Endothelial cell (in vitro differentiated cells): ENCODE results near the gene SLC44A4. TPM values are rescaled to one million over a fixed set of nuclear protein-coding genes. Genes with fewer than 3 reads are reported as not detected.

ENCODE experiments used
- DNase-seq: peaks from one replicate; pipeline ENCODE4 v3.0.0; 2021; ENCODE audit warnings: low spot score
- H3K27ac Mint-ChIP-seq: one replicate; pipeline ENCODE4 v1.8.0; 2021; ENCODE audit warnings: mixed read lengths, inconsistent platforms; ENCODE audit not compliant: unreplicated experiment
- H3K27me3 Mint-ChIP-seq: one replicate; pipeline ENCODE4 v1.8.0; 2021; ENCODE audit warnings: mild to moderate bottlenecking, moderate library complexity, mixed read lengths, inconsistent platforms; ENCODE audit not compliant: unreplicated experiment
- H3K36me3 Mint-ChIP-seq: one replicate; pipeline ENCODE4 v1.8.0; 2021; ENCODE audit warnings: mild to moderate bottlenecking, low read depth, mixed read lengths, inconsistent platforms; ENCODE audit not compliant: unreplicated experiment
- H3K4me1 Mint-ChIP-seq: one replicate; pipeline ENCODE4 v1.8.0; 2021; ENCODE audit warnings: mild to moderate bottlenecking, mixed read lengths, inconsistent platforms; ENCODE audit not compliant: unreplicated experiment
- H3K4me3 Mint-ChIP-seq: one replicate; pipeline ENCODE4 v1.8.0; 2021; ENCODE audit warnings: mild to moderate bottlenecking, mixed read lengths, inconsistent platforms; ENCODE audit not compliant: unreplicated experiment
- H3K9me3 Mint-ChIP-seq: one replicate; pipeline ENCODE4 v1.8.0; 2021; ENCODE audit warnings: mixed read lengths, inconsistent platforms; ENCODE audit not compliant: unreplicated experiment
- CTCF ChIP-seq: fragments of 200-600 bp; sonication (generic); IDR thresholded peaks from one replicate; pipeline ENCODE4 v1.5.0; 2021; ENCODE audit warnings: antibody characterized with exemption; ENCODE audit not compliant: unreplicated experiment
- total RNA-seq: library from RNA; stranded (reverse); fragmentation: NEBNext Ultra II Directional; extraction: Animal tissue kit (Norgen Biotek cat#: 25700); gene quantifications from one replicate; pipeline ENCODE4 v1.2.1, GENCODE V29; 2021; ENCODE audit not compliant: unreplicated experiment

The SLC44A4 gene
- total RNA-seq, 1 donor from 2014 or later = 1.6 TPM

GRCh38 chr6:31920811-31921210, 42.0 kb upstream of the SLC44A4 start:
- Mint-ChIP-seq H3K27me3 (no peaks in the 10 kb centered on the region), H3K4me1 (no peaks in the 10 kb centered on the region), H3K9me3 (no peaks in the 10 kb centered on the region), H3K36me3 (no peaks in the 10 kb centered on the region), H3K4me3 (no peak overlapping the region), H3K27ac (no peak overlapping the region)
- DNase-seq = no peak
- TF ChIP-seq CTCF = no peak

- H3K27me3 Mint-ChIP-seq = no peaks in the 10 kb centered on the region
- no peak for DNase-seq
- no peaks in the 10 kb centered on the region for H3K36me3 Mint-ChIP-seq
- H3K27ac Mint-ChIP-seq = no peak overlapping the region
- no peak for TF ChIP-seq CTCF
- no peaks in the 10 kb centered on the region for H3K4me1 Mint-ChIP-seq
- H3K4me3 Mint-ChIP-seq = no peak overlapping the region
- no peaks in the 10 kb centered on the region for H3K9me3 Mint-ChIP-seq
Measured at GRCh38 chr6:31919624-31920303, 41.0 kb upstream of the SLC44A4 start.

- H3K27ac Mint-ChIP-seq = no peak overlapping the region
- no peak overlapping the region for H3K4me3 Mint-ChIP-seq
- no peak for TF ChIP-seq CTCF
- no peak for DNase-seq
- no peaks in the 10 kb centered on the region for H3K9me3 Mint-ChIP-seq
- H3K36me3 Mint-ChIP-seq = no peaks in the 10 kb centered on the region
- H3K27me3 Mint-ChIP-seq = no peaks in the 10 kb centered on the region
- no peaks in the 10 kb centered on the region for H3K4me1 Mint-ChIP-seq
Measured at GRCh38 chr6:31918069-31918720, 39.4 kb upstream of the SLC44A4 start.

GRCh38 chr6:31915756-31916155, 37.0 kb upstream of the SLC44A4 start:
- no peaks in the 10 kb centered on the region for H3K36me3 Mint-ChIP-seq
- no peak overlapping the region for H3K27ac Mint-ChIP-seq
- no peaks in the 10 kb centered on the region for H3K4me1 Mint-ChIP-seq
- H3K27me3 Mint-ChIP-seq = peaks cover 2% of the 10 kb centered on the region
- H3K9me3 Mint-ChIP-seq = no peaks in the 10 kb centered on the region
- no peak for TF ChIP-seq CTCF
- H3K4me3 Mint-ChIP-seq = no peak overlapping the region
- no peak for DNase-seq

GRCh38 chr6:31915351-31915750, 36.6 kb upstream of the SLC44A4 start:
- no peak overlapping the region for H3K4me3 Mint-ChIP-seq
- no peak overlapping the region for H3K27ac Mint-ChIP-seq
- peaks cover 2% of the 10 kb centered on the region for H3K27me3 Mint-ChIP-seq
- no peaks in the 10 kb centered on the region for H3K4me1 Mint-ChIP-seq
- no peaks in the 10 kb centered on the region for H3K9me3 Mint-ChIP-seq
- H3K36me3 Mint-ChIP-seq = no peaks in the 10 kb centered on the region
- TF ChIP-seq CTCF = no peak
- no peak for DNase-seq
